SIG-M5 treated with dmso at 0.1 percent for 504 hours (cell line): ENCODE measurements around the gene INSYN2A.

Experiments used
- DNase-seq: peaks from one replicate; lab custom pipeline; 2025; ENCODE audit not compliant: unreplicated experiment; lab: John Stamatoyannopoulos, UW

Gene INSYN2A

DNA sequence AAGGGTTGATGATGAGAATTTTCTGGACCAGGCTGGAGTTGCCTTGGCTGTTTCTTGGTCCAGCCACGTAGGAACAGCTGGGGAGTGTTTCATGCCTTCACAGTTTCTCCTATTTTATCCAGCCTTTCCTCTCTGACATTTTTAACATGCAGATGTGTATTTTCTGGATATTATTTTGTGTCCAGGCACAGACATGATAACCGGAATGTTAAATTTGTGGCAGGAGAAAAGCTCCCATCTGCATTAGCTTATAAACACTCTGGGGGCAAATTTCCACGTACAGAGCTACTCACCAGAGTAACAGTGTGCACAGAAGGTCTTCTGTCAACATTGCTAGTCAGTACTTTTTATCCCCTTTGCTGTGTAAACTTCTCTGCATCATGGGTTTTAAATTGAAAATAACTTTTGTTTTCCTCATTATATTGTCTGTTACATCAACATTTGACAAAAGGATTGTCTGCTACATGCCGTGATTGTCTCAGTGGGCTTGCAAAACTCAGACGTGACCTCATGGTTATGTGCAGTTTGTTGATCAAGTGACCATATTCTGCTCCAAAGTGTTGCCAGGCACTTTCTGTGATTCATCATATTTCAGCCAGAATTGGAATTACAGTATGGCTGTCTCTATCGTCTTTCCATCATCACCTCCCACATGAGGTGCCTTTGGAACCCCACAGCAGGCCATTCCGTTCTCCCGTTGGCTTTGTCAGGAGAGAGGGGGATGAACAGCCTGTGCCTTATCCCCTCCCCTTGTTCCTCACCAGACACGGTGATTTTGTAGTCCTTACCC, 41.4 kb downstream of the INSYN2A start:
- DNase-seq, result no peak

DNA sequence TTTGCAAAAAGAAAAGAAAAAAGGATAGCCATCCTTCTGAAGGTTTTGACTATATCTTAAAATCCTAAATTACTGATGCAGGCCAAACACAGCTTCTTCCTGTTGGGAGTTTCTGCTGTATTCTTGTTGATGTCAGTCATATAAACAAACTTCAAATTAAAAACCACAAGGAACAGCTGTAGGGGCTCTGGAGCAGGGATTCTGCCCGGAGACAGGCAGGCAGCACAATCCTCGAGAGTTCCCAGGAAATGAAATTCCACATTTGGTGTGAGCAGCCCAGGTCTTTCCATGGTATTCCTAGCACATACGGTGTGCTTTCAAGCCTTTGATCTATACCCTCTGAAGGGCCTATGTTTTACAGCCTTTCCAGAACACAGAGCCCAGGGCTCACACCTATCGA, 43.2 kb downstream of the INSYN2A start:
- no peak for DNase-seq

DNA sequence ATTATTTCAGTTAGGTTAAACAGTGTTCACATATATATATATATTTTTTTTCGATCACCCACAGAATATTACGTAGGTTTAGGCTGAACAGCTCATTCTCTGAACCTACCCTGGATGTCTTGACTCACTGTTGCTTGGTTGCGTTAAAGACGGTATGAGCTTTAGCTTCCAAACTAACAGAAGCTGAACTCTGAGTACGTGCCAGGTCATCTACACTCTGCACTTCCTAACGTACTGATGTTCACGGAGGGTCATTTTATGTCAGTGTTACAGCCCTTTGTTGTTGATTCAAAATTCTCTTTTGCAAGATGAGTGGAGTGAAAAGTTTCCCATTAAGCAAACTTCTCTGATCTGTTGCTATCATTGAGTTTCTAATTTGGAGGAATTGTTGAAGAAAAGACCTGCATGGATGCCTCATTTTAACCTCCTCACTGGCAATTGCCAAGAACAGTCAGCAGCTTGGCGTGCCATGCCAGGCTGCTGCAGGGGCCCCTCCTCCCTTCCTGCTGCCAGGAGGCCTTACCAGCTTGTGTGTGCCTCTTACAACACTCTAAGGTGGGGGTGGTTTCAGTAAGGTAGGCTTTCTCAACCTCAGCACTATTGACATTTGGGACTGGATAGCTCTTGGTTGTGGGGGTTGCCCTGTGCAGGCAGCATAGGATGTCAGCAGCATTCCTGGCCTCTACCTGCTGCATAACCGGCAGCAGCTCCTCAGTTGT, 44.3 kb downstream of the INSYN2A start:
- no peak for DNase-seq

DNA sequence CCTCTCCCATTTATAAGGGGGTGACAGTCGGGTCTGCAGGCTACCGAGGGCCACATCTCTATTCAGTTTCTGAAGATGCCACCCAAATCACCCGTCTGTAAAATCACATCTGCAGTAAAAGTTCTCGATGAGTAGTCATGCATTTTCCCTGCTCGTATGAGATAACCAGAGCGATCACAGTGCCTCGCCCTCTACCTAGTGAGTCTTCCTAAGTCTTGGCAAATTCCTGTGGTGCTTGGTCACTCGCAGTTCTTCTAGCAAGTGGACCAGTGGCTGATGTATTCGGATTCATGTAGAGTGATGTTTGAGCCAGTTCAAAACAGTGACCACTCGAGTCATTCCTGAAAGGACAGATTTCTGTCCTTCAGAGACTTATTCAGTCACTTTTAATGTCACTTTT, 44.9 kb downstream of the INSYN2A start:
- DNase-seq, result no peak

DNA sequence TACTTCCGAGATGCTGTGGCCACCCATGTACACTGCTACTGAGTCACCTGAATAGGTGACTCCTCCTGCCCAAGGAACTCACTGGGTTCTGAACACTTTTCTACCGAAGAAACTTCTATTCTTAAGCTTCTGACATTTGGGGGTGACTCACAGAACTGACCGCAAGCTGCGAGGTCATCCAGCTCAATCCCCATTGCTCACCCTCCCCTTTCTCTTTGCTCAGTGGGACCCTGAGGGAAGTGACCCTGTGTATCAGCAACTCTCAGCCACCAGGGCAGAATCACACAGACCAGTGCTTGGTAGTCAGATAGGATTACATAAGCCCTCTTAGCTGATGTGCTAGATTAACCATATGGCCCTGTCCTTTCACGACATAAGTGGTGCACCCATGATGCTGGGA, 46.3 kb downstream of the INSYN2A start:
- no peak for DNase-seq

DNA sequence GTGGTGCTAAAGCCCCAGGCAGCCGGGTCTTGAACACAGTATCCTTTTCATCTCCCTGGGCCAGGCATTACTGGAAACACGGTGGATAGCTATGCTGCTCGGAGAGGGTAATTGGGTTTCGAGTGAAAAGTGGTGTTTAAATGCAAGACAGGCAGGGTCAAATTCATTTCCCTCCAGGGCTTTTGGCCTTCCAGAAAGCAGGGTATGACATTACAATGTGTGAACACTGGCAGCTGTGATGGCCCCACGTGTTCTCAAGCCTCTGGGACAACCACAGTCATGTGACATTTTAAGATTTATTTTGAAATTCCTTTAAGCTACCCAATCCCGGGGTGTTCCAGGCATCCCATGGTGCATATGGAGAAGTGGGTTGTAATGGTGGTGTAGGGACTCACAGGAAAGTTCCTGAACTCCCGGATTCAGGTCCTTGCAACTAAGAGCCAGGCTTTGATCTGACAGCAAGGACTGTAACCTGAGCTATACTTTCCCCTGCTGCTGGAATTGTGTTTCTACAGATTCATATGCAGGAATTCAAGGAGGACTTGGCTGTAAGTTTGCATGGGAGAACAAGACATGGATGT, 46.8 kb downstream of the INSYN2A start:
- DNase-seq, result no peak

DNA sequence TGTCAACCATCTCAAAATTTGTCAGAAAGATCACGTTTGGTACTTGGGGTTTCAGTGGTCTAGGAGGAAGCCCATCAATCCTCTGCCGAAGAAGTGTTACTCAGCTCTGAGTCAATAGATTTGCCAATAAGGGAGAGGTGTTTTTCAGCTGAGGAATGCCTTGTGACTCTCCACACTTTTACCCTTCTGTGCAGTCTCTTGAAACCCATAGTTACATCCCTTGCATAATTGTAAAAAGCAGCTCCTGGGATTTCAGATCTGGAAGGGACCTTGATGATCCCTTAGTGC, 47.5 kb downstream of the INSYN2A start:
- DNase-seq, result peak; percentile 29

DNA sequence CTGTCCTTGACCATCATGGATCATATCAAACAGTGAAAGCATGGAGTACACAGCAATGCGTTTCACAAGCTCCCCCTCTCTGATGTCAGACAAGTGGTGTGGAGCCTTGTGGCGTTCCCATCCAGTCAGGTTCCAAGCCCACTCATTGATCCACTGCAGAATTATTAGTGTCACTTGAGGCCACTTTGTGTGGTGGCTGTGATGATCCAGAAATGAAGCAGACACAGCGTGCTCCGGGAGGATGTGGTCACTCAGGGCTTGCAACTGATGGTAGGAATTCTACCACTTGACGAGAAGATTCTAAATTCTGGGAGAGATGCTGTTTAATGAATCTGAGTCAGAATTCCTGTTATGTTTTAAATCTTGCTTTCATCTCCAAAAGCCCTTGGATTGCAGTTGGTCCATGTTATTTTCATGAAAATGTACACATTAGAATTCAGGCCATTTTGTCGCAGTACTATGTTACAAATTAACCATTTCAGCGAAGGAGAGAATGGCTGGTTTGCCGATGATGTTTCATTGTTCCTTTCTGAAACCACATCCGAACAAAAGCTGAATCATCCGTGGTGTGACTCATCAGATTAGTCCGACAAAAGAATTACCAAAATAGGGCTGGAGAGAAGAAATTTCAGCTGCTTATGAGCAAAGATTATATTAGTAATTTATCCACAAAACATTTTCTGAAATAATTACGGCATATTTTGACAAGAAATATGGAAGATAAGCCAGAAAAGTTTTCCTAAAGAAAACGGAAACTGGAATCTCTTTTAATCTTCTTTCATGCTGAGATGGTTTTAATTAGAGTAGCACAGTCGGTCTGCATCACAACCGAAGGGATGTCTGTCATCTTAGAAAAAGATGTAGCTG, 48.1 kb downstream of the INSYN2A start:
- DNase-seq, result peak; percentile 72

DNA sequence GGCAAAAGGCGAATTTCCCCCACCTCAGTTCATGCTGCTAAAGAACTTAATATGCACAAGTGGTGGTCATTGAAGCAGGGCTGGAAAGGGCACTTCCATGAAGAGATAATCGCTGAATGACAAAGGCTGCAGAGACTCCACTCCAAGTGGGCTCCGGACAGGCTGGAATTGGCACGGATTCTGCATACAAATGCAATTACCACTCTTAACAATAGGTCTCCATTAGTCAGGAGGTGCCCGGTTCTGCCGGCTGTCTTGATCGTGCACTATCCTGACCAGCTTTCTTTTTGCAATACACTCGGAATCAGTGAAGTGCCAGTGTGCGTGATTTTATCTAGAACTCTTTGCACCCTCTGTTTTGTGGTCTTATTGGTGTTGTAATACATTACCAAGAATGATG, 49.7 kb downstream of the INSYN2A start:
- no peak for DNase-seq
